ENCODE data around the gene ANO5.

Gene ANO5

GRCh38 chr11:22331771-22332170 is 138.9 kb downstream of the ANO5 start:
- DNase-seq (ENCODE audit: low read depth in 2 of 2) = no peak

Measured in stimulated activated CD4-positive, alpha-beta T cell treated with anti-CD3 and anti-CD28 coated beads, Interleukin-4, amount 100 ng/mL, for 48 hours (primary cell).